HG03066 (cell line): ENCODE data around the gene COL20A1.

ENCODE experiments used
- ATAC-seq: cut with Tn5 transposase; IDR thresholded peaks from one replicate; pipeline ENCODE4 v1.9.1; 2021; ENCODE audit warnings: low read depth; ENCODE audit not compliant: unreplicated experiment

COL20A1 gene

DNA sequence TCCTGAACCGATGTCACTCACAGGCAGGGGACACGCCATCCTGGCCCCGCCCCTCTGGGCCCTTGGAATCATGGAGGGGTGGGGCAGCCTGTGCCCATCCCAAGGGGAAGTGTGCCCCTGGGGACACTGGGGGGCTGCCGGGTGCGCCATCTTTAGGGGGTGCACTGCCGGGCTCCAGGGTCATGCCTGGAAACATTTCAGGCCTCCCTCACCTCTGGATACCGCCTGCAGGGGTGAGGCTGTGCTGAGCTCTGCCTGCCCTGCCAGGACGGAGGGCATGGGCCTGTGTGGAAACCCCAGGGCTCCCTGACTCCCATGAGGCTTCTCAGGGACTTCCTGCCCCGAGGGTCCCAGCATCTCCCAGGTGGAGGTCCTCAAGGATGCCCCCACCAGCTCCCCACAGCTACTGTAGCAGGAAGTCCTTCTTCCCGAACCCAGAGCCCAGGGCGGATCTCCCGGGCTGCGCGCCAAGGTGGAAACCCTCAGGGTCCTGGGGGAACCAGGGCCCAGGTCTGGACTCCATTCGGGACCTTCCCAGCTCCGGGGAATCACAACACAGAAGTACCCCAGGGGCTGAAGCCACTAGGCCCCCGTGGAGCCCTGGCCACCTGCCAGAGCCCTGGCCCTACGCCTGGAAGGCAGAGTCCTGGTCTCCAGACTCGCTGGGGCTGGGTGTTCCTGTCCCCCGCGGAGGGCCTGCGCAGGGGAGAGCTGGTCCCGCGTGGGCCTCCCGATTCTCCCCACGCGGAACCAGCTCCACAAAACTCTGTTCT, 52.5 kb downstream of the COL20A1 start:
- no peak for ATAC-seq

DNA sequence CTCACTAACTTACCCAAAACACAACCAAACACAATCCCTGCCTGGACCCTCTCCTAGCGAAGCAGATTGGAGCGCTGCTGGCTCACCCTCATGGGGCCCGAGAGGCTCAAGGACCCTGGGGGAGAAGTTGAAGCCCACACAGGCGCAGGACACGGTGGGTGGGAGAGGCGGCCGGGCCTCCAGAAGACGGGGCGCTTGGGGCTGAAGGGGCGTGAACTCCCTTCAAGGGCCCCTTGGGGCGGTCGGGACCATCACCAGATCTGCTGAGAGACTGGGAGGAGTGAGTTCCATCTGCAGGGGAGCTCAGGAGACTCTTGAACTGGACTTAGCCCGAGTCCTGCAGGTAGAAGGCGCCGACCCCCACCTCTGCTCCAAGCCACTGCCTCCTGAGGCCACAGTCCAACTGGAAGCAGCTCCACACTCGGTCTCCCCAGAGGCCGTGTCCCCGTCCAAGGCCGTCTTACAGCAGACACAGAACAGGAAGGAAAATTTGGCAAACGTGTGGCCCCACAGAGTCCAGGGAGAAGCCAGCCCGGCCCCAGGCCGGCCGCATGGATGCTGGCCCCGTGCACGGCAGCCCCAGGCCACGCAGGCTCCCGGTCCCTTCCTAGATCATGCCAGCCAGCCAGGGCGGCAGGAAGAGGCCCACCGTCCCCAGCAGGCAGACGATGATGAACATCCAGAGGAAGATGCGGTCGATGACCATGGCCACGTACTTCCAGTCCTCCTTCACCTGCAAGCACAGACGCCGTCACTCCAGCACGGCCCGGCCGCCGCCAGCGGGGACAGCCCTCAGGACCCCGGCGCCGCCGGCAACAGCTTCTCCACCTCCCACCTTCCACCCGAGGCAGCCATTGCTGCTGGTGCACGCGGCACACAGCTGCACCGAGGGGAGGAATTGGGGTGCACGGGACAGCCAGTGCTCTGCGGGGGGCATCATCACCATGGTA, 53.4 kb downstream of the COL20A1 start:
- ATAC-seq = no peak

DNA sequence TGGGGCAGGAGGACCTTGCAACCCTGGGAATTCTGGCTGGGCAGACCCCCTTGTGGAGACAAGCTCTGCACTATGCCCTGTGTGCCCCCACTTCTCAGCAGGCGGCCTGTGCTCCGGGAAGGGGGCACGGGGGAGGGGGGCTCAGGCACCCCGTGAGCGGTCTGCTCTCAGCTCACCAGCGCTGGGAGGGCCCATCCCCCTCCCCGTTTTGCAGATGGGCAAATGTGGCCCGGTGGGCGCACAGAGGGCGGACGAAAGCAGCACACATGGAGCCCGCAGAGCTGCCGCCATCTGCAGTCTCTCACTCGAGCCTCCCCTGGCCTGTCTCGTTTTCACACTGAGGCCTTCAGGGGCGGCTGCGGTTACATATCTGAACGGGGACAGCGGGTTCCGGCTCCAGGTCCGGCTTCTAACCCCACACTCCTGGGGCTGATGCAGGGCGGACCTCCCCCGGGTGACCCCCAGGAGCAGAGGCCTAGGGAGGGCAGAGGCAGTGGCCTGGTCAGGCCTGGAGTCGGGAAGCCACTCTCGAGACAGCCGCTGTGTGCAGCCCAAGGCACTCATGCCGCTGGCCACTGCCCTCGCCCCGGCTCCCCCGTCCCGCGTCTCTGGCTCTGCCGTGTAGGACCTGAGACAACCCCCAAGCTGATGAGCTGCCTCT, 54.2 kb downstream of the COL20A1 start:
- no peak for ATAC-seq

DNA sequence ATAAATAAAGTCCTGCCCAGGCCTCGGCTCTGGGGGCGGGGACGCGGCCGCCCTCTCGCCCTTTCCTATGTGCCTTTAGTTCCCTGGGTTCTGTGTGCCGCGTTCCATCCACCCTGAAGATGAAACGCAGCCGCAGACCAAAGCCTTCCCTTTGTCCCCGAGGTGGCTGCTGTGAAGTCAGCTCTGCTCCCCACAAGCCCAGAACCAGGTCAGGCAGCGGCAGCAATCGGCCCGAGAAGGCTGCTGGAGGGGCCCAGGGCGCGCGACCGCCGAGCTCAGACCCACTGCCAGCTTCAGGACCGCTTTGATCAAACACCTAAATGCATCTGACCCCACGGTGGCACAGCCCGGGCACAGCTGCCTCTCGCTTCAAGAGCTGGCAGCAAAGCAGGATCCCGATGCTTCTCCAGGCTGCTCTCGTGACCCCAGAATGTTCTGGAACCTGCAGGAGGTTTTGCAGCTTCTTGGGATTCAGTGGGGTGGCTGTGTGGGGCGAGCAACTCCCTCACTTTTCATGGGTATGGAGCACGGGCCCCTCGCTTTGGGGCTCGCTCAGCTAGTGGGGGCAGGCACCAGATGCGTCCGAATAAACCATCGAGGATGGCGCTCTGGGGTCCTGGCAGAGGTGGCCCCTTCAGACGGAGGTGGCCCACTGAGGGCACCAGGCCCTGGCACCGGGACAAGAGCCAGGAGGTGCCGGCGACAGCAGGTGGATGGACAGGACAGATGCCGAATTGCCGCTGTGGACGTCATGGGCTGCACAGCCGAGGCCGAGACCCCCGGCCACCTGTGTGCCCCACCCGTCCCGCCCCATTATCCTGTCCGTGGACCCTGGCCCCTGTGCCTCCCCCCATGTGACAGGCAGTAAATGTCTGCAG, 55.2 kb downstream of the COL20A1 start:
- no peak for ATAC-seq

DNA sequence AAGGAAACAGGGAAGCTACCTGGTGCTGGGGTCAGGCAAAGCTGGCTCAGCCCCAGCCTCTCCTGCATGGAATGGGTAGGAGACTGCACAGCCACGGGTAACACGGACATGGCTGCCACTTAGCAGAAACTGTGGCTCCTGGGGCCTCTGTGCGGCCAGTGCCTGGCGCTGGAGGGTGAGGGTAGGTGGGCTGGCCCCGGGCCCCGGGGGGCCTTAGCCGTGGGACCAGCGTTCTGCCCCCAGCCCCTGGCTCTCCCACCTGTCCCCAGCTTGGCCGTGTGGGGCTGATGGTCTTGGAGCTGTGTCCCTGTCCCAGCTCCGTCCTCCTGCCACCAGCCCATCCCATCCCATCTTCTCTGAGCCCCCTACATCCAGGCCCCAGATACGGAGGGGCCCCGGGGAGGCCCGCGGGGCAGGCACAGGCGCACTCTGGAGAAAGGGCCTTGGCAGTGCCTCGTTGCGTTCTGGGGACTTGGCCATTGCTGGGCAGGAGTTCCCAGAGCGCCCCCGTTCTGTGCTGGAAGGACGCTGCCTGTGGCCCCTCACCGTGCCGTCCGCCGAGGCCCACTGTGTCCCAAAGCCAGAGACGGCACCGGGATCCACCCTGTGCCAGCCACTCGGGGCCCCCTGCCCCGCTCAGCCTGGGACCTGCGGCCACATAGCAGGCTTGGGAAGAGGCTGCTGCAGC, 56.0 kb downstream of the COL20A1 start:
- ATAC-seq = no peak

DNA sequence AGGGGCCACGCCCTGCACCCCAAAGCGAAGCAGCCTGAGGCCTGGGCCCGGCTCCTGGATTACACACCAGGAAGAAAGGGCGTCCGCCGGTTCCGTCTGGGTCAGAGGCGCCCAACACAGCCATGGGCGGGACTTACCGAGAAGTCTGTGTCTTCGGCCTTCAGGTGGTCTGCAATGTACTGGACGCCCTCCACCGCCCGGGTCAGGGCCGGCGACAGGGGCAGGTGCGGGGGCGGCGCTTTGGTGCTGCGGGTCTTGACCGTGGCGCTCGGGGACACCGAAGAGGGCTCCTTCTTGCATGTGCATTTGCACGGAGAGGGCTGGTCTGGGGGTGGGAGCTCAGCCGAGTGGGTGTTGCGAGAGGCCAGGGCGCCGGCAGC, 56.5 kb downstream of the COL20A1 start:
- ATAC-seq = no peak

DNA sequence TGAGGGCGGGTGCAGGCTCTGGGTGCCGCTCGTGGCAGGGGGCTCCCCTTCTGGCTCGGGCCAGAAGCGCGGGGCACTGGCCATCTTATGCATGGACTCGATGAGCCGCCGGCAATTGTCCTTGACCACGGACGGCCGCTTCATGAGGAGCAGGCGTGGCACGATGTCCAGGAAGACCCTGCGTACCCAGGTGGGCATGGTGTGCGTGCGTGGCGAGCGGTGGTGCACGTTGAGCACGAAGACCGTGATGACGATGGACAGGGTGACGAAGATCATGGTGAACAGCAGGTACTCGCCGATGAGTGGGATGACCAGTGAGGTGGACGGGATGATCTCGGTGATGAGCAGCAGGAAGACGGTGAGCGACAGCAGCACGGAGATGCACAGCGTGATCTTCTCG, 57.2 kb downstream of the COL20A1 start:
- ATAC-seq = no peak

DNA sequence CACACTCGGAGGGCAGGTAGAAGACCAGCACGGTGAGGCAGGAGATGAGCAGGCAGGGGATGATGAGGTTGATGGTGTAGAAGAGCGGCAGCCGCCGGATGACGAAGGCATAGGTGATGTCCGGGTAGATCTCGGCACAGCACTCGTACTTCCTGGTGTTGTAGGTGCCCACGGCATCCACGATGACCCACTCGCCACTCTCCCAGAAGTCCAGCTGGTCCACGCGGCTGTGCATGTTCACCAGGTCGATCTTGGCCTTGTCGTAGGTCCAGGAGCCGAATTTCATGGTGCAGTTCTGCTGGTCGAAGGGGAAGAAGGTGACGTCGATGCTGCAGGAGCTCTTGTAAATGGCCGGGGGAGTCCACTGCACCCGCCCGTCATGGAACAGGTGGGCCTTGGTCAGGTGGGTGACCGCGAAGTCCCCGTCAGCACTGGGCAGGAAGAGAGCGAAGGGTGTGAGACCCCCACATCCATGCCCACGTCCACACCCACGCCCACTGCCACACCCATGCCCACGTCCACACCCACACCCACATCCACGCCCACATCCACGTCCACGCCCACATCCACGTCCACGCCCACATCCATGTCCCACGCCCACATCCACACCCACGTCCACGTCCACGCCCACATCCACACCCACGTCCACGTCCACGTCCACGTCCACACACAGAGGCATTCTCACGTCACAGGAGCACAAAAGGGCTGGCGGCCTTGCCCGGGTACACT, 57.8 kb downstream of the COL20A1 start:
- ATAC-seq = no peak

DNA sequence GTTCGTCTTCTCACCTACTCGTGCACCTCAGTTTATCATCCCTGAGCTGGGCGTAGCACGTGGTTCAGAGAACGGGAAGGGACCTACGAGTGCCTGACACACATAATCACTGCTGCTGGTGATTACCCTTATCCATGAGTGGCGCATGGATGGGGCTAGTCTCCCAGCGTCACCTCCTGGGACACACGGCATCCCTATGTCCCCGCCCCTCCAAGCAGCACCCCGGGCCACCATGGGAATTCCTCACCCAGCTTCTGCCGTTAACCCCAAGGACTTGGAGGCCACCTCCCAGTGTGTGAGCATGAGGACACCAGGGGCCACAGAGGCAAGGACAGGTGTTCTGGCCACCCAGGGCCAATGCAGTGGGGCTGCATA, 58.3 kb downstream of the COL20A1 start:
- ATAC-seq = no peak

DNA sequence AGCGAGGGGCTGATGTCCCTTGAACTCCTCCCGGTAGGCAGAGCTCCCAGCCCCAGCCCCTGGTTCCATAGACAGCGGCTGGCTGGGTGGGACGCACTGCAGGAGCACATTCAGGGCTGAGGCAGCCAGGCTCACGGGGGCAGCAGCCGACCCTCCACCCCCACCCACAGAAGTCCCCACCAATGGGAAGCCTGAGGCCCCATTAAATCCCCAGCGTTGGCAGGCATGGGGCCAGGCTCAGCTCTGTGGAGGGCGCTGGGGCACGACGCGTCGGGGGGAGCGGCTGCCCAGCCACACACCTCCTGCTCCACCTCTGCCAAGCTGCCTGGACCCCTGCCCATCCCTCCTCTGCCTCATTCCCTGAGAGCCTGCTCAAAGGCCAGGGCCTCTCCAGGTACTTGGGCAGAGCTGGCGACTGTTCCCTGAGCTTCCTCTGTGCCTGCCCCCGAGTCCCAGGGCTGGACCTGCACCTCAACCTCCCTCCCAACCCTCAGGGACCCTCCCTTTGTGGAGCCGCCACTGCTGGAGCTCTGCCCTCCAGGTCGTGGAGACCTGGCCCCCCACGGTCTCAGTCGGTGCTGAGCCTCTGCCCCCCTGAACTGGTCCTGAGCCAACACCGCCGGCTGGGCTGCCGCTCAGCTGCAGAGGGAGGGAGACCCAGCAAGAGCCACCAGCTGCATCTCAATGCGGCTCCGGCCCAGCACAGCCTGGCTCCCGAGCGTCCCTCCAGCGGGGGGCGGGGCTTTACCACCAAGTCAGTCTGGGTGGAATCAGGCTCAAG, 59.0 kb downstream of the COL20A1 start:
- ATAC-seq = no peak

DNA sequence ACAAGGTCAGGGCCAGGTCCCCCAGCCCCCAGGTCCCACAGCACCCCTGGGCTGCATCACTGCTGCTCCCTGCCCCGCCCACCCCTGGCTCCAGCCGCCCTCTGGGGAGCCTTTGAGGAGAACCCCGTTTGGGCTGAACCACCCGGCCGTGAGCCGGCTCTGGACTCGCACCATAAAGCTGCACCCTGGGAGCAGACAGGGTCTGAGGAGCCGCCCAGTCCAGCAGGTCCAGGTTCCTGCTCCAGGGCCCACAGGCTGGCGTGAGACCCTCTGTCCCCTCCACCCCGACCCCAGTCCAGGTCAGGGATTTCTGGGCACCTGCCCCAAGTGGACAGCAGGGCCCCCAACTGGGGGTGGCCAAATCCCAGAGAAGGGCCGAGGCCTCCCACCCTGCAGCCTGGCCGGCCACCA, 59.8 kb downstream of the COL20A1 start:
- ATAC-seq = no peak

DNA sequence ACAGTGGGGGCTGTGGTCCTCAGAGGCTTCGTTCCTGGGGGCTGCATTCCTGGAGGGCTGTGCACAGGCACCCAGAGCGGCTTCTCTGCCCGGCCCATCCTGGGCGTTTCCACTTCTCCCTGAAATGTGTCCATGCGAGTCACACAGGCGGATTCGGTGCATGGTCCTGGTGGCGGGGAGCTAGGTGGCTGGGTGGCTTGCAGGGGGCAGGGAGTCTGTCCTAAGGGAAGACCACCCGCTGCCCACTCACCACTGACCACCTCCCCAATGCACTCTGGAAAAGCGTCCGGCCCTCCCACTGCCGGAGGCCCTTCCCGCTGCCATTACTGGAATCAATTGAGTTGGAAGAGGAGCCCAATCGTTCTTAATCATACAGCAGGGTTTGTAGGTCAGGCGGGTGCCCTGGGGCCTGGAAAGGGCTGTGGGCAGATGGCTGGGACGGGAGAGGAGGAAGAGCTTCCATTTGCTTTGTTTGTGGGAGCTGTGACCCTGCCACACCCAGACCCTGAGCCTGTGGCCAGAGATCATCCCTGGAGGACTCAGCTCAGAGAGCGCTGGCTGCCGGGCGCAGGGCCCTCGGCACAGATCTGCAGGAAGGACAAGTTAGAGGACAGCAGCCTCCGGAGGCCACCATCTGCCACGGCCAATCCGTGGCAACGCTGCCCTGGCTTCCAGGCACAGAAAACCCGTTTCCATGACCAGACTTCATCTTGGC, 61.8 kb downstream of the COL20A1 start:
- no peak for ATAC-seq

DNA sequence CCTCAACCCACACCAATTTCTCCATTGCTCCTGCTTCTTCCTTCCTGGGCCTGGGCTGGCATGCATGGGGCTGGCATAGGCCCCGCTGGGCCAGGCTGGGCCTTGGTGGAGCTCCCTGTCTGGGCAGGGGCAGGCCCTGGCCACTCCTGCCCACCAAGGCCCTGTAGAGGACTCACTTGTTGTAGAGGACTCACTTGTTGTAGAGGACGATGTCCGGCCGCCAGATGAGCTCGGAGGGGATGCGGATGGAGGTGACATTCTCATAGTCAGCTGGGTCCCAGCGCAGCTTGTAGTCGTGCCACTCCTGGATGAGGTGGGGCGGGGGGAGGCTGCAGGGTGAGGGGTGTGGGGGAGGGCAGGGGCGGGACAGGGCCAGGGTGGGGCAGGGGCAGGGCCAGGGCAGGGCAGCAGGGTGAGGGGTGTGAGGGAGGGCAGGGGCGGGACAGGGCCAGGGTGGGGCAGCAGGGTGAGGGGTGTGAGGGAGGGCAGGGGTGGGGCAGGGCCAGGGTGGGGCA, 62.9 kb downstream of the COL20A1 start:
- ATAC-seq = no peak

DNA sequence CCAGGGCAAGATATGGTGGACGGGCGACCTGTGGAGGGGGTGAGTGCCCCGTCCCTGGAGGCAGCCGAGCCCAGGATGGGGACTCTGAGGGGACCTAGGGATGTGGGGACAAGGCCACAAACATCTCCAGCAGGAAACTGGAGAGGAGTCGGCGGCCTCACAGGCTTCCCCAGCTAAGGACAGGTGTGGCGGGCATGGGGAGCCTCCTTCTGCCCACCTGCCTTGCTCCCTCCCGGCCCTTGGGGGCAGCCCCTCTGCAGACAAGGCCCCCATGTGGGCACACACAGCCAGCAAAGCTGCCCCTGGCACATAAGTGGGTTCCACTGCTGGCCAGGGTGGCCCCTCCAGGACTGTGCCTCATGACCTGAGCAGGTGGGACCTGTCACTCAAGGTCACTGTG, 63.5 kb downstream of the COL20A1 start:
- no peak for ATAC-seq

DNA sequence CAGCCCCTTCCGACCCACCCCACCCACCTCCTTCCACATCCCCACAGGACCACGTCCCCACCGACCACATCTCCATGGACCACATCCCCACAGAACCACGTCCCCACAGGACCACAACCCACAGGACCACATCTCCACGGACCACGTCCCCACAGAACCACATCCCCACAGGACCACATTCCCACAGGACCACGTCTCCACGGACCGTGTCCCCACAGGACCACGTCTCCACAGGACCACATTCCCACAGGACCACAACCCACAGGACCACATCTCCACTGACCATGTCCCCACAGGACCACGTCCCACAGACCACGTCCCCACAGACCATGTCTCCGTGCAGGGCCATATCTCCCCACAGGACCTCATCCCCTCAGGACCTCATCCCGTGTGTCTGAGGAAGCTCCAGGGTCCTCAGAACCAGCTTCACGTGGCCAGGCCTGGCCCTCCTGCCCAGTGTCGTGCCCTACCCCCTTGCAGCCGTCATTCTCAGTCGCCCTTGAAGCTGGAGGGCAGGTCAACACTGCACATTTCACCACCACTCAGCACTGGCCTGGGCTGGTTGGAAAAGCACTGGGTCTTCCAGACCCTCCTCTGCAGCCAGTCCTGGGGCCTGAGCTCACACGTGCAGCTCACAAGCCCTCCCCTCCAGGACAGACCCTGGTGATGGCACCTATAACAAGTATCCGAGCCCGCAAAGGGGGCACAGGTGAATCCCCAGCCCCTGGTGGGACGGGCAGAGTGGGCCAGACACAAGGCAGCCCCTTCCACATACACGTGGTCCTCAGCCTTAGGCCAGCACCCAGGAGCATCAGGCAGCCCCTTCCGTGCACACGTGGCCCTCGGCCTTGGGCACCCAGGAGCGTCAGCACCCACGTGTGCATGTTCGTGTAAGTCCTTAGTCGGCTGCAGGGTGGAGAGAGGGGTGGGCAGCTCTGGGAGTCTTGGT, 64.2 kb downstream of the COL20A1 start:
- no peak for ATAC-seq
